Measurements from ENCODE around the gene ATCAY. TPM values are rescaled to one million over a fixed set of nuclear protein-coding genes. Genes with fewer than 3 reads are reported as not detected.
"Not testable (repeated sequence)": the region's sequence is repeated elsewhere in the genome, so short reads cannot be mapped to it uniquely, and the experiment has no call there.

The ATCAY gene
- total RNA-seq, 1 experiment from 2014 or later: not detected

DNA sequence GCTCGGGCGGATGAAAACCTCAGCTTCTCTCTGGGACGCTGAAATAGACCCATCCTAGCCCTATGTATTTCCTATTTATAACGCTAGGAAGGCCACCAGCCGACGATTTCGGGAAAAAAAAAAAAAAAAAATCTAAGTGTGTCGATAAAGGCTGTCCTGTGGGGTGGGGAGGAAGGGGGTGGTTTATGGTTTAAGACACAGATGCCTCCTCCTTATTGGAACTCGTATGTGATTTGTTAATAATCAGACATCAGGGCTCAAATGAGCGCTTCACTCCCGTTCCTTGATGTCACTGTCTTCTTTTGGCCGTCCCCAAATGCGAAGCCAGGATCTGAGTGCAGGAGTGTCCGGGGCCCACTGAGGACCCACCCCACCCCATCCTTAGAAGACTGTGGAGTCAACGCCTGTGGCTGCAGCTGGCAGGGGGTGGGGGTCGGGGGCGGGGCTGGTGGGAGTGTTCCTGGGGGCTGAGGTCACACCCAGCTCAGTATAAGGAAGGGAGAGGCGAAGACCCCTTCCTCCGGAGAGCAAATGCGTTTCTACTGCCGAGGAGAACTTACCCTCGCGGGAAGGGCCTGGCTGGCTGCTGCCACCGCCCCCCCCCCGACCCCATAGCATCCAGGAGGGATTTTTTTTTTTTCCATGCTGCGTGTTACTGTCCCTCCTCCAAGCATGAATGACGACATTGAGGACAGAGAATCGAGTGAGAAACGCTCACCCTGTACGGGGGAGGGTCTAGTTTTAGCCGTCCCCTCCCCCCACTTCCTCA lies 971 bp downstream of the ATCAY start:
- no peak overlapping the region for H3K4me2 ChIP-seq (ENCODE audit: low read depth, low read length, poor library complexity, severe bottlenecking)
- H3K4me3 ChIP-seq (ENCODE audit: low read length): no peak overlapping the region
- no peak overlapping the region for H3K27ac ChIP-seq (ENCODE audit: low read length)
- H3K4me1 ChIP-seq (ENCODE audit: low read length): no peaks in the 10 kb centered on the region
- no peaks in the 10 kb centered on the region for H3K9me3 ChIP-seq (ENCODE audit: low read length)
- DNase-seq: no peak
- H3K27me3 ChIP-seq (ENCODE audit: low read length): no peaks in the 10 kb centered on the region
- H2AFZ ChIP-seq (ENCODE audit: low read length): no peak overlapping the region
- H3K9me2 ChIP-seq (replicated peaks; ENCODE audit: insufficient read depth, low read length): no peaks in the 10 kb centered on the region
- no peaks in the 10 kb centered on the region for H3K36me3 ChIP-seq (ENCODE audit: insufficient read depth, low read length)
- H4K20me1 ChIP-seq (ENCODE audit: insufficient read depth, low read depth, low read length): no peaks in the 10 kb centered on the region
- no peaks in the 10 kb centered on the region for H3K79me2 ChIP-seq (ENCODE audit: low read length)
- no peak overlapping the region for H3K9ac ChIP-seq (ENCODE audit: low read length)

DNA sequence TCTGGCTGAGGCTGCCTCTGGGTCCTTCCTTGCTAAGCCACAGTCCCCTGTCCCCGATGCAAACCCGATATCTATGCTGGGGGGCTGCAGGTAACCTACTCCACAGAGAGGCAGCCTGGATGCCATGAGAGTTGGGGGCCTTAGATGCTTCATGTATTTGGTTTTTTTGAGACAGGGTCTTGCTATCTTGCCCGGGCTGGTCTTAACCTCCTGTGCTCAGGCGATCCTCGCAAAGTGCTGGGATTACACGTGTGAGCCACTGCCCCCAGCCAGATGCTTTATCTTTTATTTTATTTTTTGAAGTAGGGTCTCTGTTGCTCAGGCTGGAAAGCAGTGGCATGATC lies 1.5 kb downstream of the ATCAY start:
- Histone ChIP-seq H3K27me3 (ENCODE audit: low read length) (no peaks in the 10 kb centered on the region), H3K36me3 (ENCODE audit: insufficient read depth, low read length) (no peaks in the 10 kb centered on the region), H4K20me1 (ENCODE audit: insufficient read depth, low read depth, low read length) (no peaks in the 10 kb centered on the region), H3K27ac (ENCODE audit: low read length) (no peak overlapping the region), H3K4me3 (ENCODE audit: low read length) (no peak overlapping the region), H3K4me1 (ENCODE audit: low read length) (no peaks in the 10 kb centered on the region), H2AFZ (ENCODE audit: low read length) (no peak overlapping the region), H3K9me3 (ENCODE audit: low read length) (no peaks in the 10 kb centered on the region), H3K79me2 (ENCODE audit: low read length) (no peaks in the 10 kb centered on the region), H3K9me2 (replicated peaks; ENCODE audit: insufficient read depth, low read length) (no peaks in the 10 kb centered on the region), H3K9ac (ENCODE audit: low read length) (no peak overlapping the region), H3K4me2 (ENCODE audit: low read depth, low read length, poor library complexity, severe bottlenecking) (no peak overlapping the region)
- no peak for DNase-seq

- Histone ChIP-seq H3K9me3 (ENCODE audit: low read length) (no peaks in the 10 kb centered on the region), H3K4me2 (ENCODE audit: low read depth, low read length, poor library complexity, severe bottlenecking) (no peak overlapping the region), H3K9ac (ENCODE audit: low read length) (no peak overlapping the region), H3K27ac (ENCODE audit: low read length) (no peak overlapping the region), H3K9me2 (replicated peaks; ENCODE audit: insufficient read depth, low read length) (no peaks in the 10 kb centered on the region), H3K79me2 (ENCODE audit: low read length) (no peaks in the 10 kb centered on the region), H4K20me1 (ENCODE audit: insufficient read depth, low read depth, low read length) (no peaks in the 10 kb centered on the region), H3K27me3 (ENCODE audit: low read length) (no peaks in the 10 kb centered on the region), H3K4me3 (ENCODE audit: low read length) (no peak overlapping the region), H3K36me3 (ENCODE audit: insufficient read depth, low read length) (no peaks in the 10 kb centered on the region), H2AFZ (ENCODE audit: low read length) (no peak overlapping the region), H3K4me1 (ENCODE audit: low read length) (no peaks in the 10 kb centered on the region)
- no peak for DNase-seq
Observed at GRCh38 chr19:3890591-3890990, 10.1 kb downstream of the ATCAY start.

DNA sequence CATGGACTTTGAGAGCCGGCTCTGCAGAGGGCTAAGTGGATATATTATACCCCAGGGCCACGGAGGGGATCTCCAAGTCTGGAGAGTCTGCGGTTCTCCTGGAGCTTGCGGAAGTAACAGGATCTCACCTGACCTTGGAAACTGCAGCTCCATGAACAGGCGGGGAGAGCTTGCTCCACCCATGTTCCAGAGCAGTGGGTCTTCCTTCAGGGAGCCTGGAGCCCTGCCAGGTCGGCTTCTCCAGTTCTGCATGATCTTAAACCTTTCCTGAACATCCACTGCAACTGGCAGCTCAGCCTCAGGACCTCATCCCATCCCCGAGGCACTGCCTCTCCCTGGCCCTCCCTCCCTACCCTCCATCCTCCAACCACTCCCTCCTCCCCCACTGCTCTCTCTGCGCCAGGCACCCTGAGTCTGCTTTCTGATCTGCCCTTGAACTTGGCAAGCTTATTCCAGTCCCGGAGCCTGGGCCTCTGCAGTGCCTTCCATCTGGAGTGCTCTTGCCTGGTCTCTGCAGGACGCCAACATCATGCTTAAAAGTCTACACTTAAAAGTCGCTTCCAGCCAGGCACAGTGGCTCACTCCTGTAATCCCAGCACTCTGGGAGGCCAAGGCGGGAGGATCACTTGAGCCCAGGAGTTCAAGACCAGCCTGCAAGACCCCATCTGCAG lies 13.2 kb downstream of the ATCAY start:
- Histone ChIP-seq H3K9me2 (replicated peaks; ENCODE audit: insufficient read depth, low read length) (no peaks in the 10 kb centered on the region), H3K4me2 (ENCODE audit: low read depth, low read length, poor library complexity, severe bottlenecking) (no peak overlapping the region), H3K4me1 (ENCODE audit: low read length) (no peaks in the 10 kb centered on the region), H3K9ac (ENCODE audit: low read length) (no peak overlapping the region), H3K79me2 (ENCODE audit: low read length) (no peaks in the 10 kb centered on the region), H4K20me1 (ENCODE audit: insufficient read depth, low read depth, low read length) (no peaks in the 10 kb centered on the region), H2AFZ (ENCODE audit: low read length) (no peak overlapping the region), H3K27me3 (ENCODE audit: low read length) (no peaks in the 10 kb centered on the region), H3K36me3 (ENCODE audit: insufficient read depth, low read length) (no peaks in the 10 kb centered on the region), H3K4me3 (ENCODE audit: low read length) (no peak overlapping the region), H3K27ac (ENCODE audit: low read length) (no peak overlapping the region), H3K9me3 (ENCODE audit: low read length) (no peaks in the 10 kb centered on the region; the same call in 1 of the 2 replicates)
- DNase-seq: no peak

GRCh38 chr19:3894959-3895358 lies 14.5 kb downstream of the ATCAY start:
- not testable (repeated sequence) for H3K27ac ChIP-seq (ENCODE audit: low read length); H3K9me3 ChIP-seq (ENCODE audit: low read length); H4K20me1 ChIP-seq (ENCODE audit: insufficient read depth, low read depth, low read length); H3K79me2 ChIP-seq (ENCODE audit: low read length); H2AFZ ChIP-seq (ENCODE audit: low read length); H3K36me3 ChIP-seq (ENCODE audit: insufficient read depth, low read length); DNase-seq; H3K9ac ChIP-seq (ENCODE audit: low read length); H3K9me2 ChIP-seq (replicated peaks; ENCODE audit: insufficient read depth, low read length); H3K4me1 ChIP-seq (ENCODE audit: low read length); H3K4me2 ChIP-seq (ENCODE audit: low read depth, low read length, poor library complexity, severe bottlenecking); H3K27me3 ChIP-seq (ENCODE audit: low read length); H3K4me3 ChIP-seq (ENCODE audit: low read length)

DNA sequence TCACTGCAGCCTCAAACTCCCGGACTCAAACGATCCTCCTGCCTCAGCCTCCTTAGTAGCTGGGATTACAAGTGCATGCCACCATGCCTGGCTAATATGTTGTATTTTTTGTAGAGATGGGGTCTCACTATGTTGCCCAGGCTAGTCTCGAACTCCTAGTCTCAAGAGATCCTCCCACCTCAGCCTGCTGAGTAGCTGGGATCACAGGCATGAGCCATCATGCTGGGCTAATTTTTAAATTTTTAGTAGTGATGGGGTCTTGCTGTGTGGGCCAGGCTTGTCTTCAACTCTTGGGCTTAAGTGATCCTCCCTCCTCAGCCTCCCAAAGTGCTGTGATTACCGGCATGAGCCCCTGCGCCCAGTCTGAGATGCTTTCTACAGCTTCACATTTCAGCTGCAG lies 15.3 kb downstream of the ATCAY start:
- no peak for DNase-seq
- H3K79me2 ChIP-seq (ENCODE audit: low read length): no peaks in the 10 kb centered on the region
- no peak overlapping the region for H2AFZ ChIP-seq (ENCODE audit: low read length)
- H3K9ac ChIP-seq (ENCODE audit: low read length): no peak overlapping the region
- no peak overlapping the region for H3K4me2 ChIP-seq (ENCODE audit: low read depth, low read length, poor library complexity, severe bottlenecking)
- H3K4me3 ChIP-seq (ENCODE audit: low read length): no peak overlapping the region
- H3K4me1 ChIP-seq (ENCODE audit: low read length): no peaks in the 10 kb centered on the region
- H3K9me2 ChIP-seq (replicated peaks; ENCODE audit: insufficient read depth, low read length): no peaks in the 10 kb centered on the region
- no peaks in the 10 kb centered on the region; the same call in 1 of the 2 replicates for H3K9me3 ChIP-seq (ENCODE audit: low read length)
- no peaks in the 10 kb centered on the region for H3K36me3 ChIP-seq (ENCODE audit: insufficient read depth, low read length)
- H3K27ac ChIP-seq (ENCODE audit: low read length): no peak overlapping the region
- H3K27me3 ChIP-seq (ENCODE audit: low read length): no peaks in the 10 kb centered on the region
- no peaks in the 10 kb centered on the region for H4K20me1 ChIP-seq (ENCODE audit: insufficient read depth, low read depth, low read length)

- Histone ChIP-seq H3K9ac (ENCODE audit: low read length) (no peak overlapping the region), H2AFZ (ENCODE audit: low read length) (no peak overlapping the region), H3K4me2 (ENCODE audit: low read depth, low read length, poor library complexity, severe bottlenecking) (no peak overlapping the region), H3K9me3 (ENCODE audit: low read length) (no peaks in the 10 kb centered on the region; the same call in 1 of the 2 replicates), H3K27me3 (ENCODE audit: low read length) (no peaks in the 10 kb centered on the region), H3K36me3 (ENCODE audit: insufficient read depth, low read length) (no peaks in the 10 kb centered on the region), H3K4me3 (ENCODE audit: low read length) (no peak overlapping the region), H3K9me2 (replicated peaks; ENCODE audit: insufficient read depth, low read length) (no peaks in the 10 kb centered on the region), H3K27ac (ENCODE audit: low read length) (no peak overlapping the region), H4K20me1 (ENCODE audit: insufficient read depth, low read depth, low read length) (no peaks in the 10 kb centered on the region), H3K79me2 (ENCODE audit: low read length) (no peaks in the 10 kb centered on the region), H3K4me1 (ENCODE audit: low read length) (no peaks in the 10 kb centered on the region)
- DNase-seq: no peak
Observed at GRCh38 chr19:3897936-3898335, 17.5 kb downstream of the ATCAY start.

DNA sequence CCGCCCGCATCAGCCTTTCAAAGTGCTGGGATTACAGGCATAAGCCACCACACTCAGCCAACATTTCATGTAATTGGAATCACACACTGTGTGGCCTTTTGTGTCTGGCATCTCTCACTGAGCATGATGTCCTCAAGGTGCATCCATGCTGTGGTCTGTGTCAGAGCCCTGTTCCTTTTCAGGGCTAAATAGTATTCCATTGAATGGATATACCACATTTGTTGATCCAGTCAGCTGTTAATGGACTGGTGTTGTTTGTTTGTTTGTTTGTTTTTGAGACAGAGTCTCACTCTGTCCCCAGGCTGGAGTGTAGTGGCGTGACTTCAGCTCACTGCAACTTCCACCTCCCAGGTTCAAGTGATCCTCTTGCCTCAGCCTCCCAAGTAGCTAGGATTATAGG lies 17.9 kb downstream of the ATCAY start:
- Histone ChIP-seq H3K4me3 (ENCODE audit: low read length) (no peak overlapping the region), H3K9me2 (replicated peaks; ENCODE audit: insufficient read depth, low read length) (no peaks in the 10 kb centered on the region), H3K36me3 (ENCODE audit: insufficient read depth, low read length) (no peaks in the 10 kb centered on the region), H3K4me2 (ENCODE audit: low read depth, low read length, poor library complexity, severe bottlenecking) (no peak overlapping the region), H3K27ac (ENCODE audit: low read length) (no peak overlapping the region), H3K9me3 (ENCODE audit: low read length) (no peaks in the 10 kb centered on the region; the same call in 1 of the 2 replicates), H3K9ac (ENCODE audit: low read length) (no peak overlapping the region), H3K79me2 (ENCODE audit: low read length) (no peaks in the 10 kb centered on the region), H2AFZ (ENCODE audit: low read length) (no peak overlapping the region), H4K20me1 (ENCODE audit: insufficient read depth, low read depth, low read length) (no peaks in the 10 kb centered on the region), H3K27me3 (ENCODE audit: low read length) (no peaks in the 10 kb centered on the region), H3K4me1 (ENCODE audit: low read length) (no peaks in the 10 kb centered on the region)
- DNase-seq: no peak
